Astrocyte of the spinal cord (primary cell): ENCODE measurements around the gene CHST9.

Experiments used
- DNase-seq: peaks from one replicate; pipeline ENCODE4 v3.0.0; 2011; ENCODE audit warnings: low read depth, low spot score
- H3K4me3 ChIP-seq: 2 replicates; pipeline ENCODE4 v1.5.1; 2011; ENCODE audit warnings: low read depth, mild to moderate bottlenecking, low read length, moderate library complexity
- in situ Hi-C: cut with HindIII; loops from 2 replicates; pipeline ENCODE4 v1.10.0; 2017; ENCODE audit warnings: low sequenced_read_pairs
- TF ChIP-seq, protein P1 (sequence below): IDR thresholded peaks from 2 replicates; pipeline ENCODE4 v1.5.1; 2012; ENCODE audit warnings: low read depth, mild to moderate bottlenecking, low read length, inconsistent platforms

CHST9 gene

DNA sequence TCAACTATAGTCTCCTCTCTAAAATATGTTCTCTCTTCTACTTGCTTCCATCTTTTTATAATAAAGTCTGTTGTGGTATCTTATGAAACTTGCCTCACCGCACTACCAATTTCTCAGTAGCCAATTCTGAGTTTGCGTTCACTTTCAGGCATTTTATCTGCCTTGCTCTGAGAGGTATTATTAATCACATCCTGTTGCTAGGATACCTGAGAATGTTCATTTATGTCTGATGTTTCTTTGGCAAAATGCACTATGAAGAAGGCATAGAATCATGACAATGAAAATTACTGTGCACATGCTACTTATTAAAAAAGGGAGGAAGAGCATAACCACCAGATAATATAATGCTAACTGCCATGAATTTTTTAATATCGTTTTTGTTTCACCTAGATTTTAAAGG is 130.2 kb downstream of the CHST9 start:
- TF ChIP-seq, protein P1, sequence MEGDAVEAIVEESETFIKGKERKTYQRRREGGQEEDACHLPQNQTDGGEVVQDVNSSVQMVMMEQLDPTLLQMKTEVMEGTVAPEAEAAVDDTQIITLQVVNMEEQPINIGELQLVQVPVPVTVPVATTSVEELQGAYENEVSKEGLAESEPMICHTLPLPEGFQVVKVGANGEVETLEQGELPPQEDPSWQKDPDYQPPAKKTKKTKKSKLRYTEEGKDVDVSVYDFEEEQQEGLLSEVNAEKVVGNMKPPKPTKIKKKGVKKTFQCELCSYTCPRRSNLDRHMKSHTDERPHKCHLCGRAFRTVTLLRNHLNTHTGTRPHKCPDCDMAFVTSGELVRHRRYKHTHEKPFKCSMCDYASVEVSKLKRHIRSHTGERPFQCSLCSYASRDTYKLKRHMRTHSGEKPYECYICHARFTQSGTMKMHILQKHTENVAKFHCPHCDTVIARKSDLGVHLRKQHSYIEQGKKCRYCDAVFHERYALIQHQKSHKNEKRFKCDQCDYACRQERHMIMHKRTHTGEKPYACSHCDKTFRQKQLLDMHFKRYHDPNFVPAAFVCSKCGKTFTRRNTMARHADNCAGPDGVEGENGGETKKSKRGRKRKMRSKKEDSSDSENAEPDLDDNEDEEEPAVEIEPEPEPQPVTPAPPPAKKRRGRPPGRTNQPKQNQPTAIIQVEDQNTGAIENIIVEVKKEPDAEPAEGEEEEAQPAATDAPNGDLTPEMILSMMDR: no peak
- in situ Hi-C loops: no loop called here
- no peak for DNase-seq
- H3K4me3 ChIP-seq: no peak overlapping the region

DNA sequence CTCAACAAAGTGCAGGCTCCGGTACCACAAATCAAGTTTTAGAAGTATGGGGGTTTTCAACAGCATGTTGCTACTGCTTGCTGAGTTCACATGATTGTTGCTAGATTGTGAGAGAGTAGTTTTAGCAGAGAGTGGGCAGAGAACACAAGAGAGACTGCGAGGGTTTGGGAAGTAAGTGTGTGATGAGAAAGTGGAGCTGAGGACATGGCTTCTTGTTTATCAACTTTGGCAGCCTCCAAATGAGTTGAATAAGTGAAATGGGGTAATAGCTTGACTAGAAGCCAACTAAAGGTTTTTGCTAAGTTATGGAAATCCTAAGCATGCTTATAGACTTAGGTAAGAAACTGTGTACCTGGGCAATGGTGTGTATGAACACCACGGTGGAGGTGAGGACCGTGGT is 135.1 kb downstream of the CHST9 start:
- no peak overlapping the region for H3K4me3 ChIP-seq
- in situ Hi-C loops: no loop called here
- DNase-seq: no peak
- TF ChIP-seq, protein P1: no peak

DNA sequence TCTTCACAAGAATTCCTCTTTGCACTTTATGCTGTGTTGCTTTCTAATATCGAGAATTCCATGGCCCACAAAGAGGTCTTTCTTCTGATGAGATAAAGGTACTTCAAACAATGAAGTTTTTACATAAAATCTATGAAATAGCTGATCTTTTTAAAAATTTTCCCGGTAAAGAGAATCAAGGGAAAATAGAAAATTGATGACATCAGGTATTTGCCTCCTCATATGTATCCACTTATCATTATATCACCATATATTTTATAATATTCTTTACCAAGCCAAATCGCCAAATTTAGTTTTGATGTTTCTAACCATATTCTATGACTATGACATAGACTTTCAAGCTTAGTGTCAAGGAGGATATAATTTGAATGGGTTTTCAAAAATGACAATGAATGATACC is 139.8 kb downstream of the CHST9 start:
- TF ChIP-seq, protein P1: no peak
- in situ Hi-C loops: no loop called here
- no peak overlapping the region for H3K4me3 ChIP-seq
- no peak for DNase-seq

DNA sequence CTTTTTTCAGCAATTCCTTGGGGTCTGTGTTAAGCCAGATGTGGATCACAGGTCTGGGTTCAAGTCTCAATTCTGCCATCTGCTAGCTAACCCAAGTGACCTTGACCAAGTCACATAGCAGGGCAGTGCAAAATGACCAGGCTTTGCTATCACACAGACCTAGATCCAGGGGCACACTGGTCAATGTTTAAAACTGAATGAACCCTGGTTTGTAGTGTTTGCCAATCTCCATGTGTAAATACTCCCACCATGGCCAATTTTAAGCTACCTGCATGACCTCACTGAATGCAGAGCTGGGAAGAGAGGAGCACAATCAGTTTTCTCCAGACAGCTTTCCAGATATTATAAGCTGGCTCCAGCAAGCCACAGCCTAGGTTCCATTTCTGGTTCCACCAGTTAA is 142.9 kb downstream of the CHST9 start:
- DNase-seq: no peak
- H3K4me3 ChIP-seq: no peak overlapping the region
- TF ChIP-seq, protein P1: no peak
- in situ Hi-C loops: no loop called here

DNA sequence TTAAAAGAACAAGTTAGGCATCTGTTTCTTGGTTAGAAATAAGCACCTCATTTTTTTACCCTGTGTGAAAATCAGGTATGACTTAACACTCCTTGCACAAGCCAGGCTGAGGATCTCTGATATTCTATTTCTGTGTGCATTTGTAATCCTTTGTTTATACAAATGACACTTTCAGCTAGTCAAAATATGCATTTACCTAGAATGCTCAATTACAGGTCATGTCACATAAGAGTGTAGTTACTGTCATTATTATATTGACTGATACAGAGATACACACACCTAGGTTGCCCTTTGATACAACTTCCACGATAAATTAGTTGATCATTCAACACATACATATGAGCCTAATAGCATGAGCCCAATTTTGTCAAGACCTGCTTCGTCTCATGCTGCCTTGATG is 144.3 kb downstream of the CHST9 start:
- no peak overlapping the region for H3K4me3 ChIP-seq
- TF ChIP-seq, protein P1: no peak
- in situ Hi-C loops: no loop called here
- DNase-seq: no peak

DNA sequence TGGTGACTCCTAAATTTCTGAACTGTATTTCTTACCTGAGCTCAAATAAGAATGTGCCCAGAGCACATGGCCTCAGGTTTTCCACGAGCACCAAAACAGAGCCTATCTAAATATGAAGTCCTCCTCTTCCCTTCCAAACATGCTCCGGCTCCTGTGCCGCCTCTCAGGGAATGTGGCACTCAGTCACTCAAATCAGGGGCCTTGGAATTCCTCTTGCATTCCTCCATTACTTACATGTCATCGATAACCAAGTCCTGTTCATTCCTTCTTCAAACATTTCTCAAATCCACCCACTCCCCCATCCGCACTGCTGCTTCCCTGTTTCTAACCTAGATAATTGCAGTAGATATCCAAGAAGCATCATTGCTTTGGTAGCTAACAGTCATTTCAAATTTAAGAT is 151.4 kb downstream of the CHST9 start:
- TF ChIP-seq, protein P1: no peak
- H3K4me3 ChIP-seq: no peak overlapping the region
- in situ Hi-C loops: no loop called here
- DNase-seq: no peak

DNA sequence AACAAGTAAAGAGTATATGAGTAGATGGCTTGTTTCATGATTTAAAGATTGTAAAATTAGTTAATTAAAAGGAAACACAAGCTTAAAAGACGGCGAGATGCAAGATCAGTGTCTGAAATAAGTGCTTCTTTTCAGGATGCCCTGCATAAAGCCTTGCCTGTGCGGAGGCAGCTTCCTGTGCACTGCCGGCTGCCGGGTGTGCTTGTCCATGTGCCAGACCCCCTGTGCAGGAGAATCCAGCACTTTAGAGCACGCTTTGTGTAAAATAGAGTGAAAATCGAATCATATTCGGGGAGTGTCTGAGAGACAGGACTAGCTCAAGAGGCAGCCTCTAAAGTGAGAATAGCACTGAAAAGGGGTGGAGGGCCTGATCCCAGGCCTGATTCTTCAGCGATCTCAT is 154.7 kb downstream of the CHST9 start:
- TF ChIP-seq, protein P1: no peak
- no peak for DNase-seq
- in situ Hi-C loops: no loop called here
- no peak overlapping the region for H3K4me3 ChIP-seq
